PFSK-1 (cell line): ENCODE results near the gene GNAS-AS1.

ENCODE experiments used
- FOXP2 ChIP-seq: optimal IDR thresholded peaks from 2 replicates; pipeline ENCODE3; 2011; ENCODE audit warnings: borderline replicate concordance, control low read depth, inconsistent platforms; ENCODE audit not compliant: insufficient read depth; ENCODE audit errors: extremely low read length, extremely low read depth
- POLR2AphosphoS5 ChIP-seq: IDR thresholded peaks from 2 replicates; pipeline ENCODE4 v1.6.1; 2012; ENCODE audit warnings: low read depth, mild to moderate bottlenecking, control low read depth, low read length, moderate library complexity
- REST ChIP-seq, 2 experiments: IDR thresholded peaks; 2 replicates each; pipeline versions ENCODE4 v1.6.1 to v1.8.0; 2011 to 2012; ENCODE audit warnings: low read depth in 2 of 2, low read length in 2 of 2, control low read depth in 1 of 2, inconsistent platforms in 1 of 2, mild to moderate bottlenecking in 1 of 2, moderate library complexity in 1 of 2; ENCODE audit not compliant: insufficient read depth in 1 of 2
- SIN3A ChIP-seq: IDR thresholded peaks from 2 replicates; pipeline ENCODE4 v1.6.1; 2012; ENCODE audit warnings: mild to moderate bottlenecking, low read length, moderate library complexity, borderline replicate concordance; ENCODE audit not compliant: insufficient read depth
- TAF1 ChIP-seq: IDR thresholded peaks from 2 replicates; pipeline ENCODE4 v1.6.1; 2012; ENCODE audit warnings: low read length, control low read depth, borderline replicate concordance; ENCODE audit not compliant: insufficient read depth

GNAS-AS1 gene

GRCh38 chr20:58870293-58871014, 19.8 kb upstream of the GNAS-AS1 start:
- TF ChIP-seq TAF1: no peak

- TF ChIP-seq SIN3A: no peak
- TF ChIP-seq TAF1: no peak
- no peak for TF ChIP-seq POLR2AphosphoS5
- TF ChIP-seq FOXP2: no peak
- TF ChIP-seq REST (IDR thresholded peaks at IDR 0.05; ENCODE audit: insufficient read depth in 1 of 2, low read depth in 2 of 2, low read length in 2 of 2): no peak
Measured at GRCh38 chr20:58869662-58870227, 19.0 kb upstream of the GNAS-AS1 start.

- no peak for TF ChIP-seq TAF1
- TF ChIP-seq SIN3A: no peak
- TF ChIP-seq FOXP2: no peak
- no peak for TF ChIP-seq POLR2AphosphoS5
- TF ChIP-seq REST (IDR thresholded peaks at IDR 0.05; ENCODE audit: insufficient read depth in 1 of 2, low read depth in 2 of 2, low read length in 2 of 2): no peak
Measured at GRCh38 chr20:58868795-58869194, 18.1 kb upstream of the GNAS-AS1 start.

- TF ChIP-seq TAF1: no peak
- TF ChIP-seq POLR2AphosphoS5: no peak
- TF ChIP-seq FOXP2: no peak
- no peak for TF ChIP-seq REST (IDR thresholded peaks at IDR 0.05; ENCODE audit: insufficient read depth in 1 of 2, low read depth in 2 of 2, low read length in 2 of 2)
- TF ChIP-seq SIN3A: no peak
Measured at GRCh38 chr20:58867211-58867610, 16.5 kb upstream of the GNAS-AS1 start.

GRCh38 chr20:58865843-58866242, 15.1 kb upstream of the GNAS-AS1 start:
- TF ChIP-seq POLR2AphosphoS5: no peak
- no peak for TF ChIP-seq REST (IDR thresholded peaks at IDR 0.05; ENCODE audit: insufficient read depth in 1 of 2, low read depth in 2 of 2, low read length in 2 of 2)
- no peak for TF ChIP-seq TAF1
- TF ChIP-seq SIN3A: no peak

- TF ChIP-seq POLR2AphosphoS5: no peak
Measured at GRCh38 chr20:58864346-58864745, 13.6 kb upstream of the GNAS-AS1 start.
